GM18873 (cell line): ENCODE results near the gene COL25A1.

ENCODE experiments used
- ATAC-seq: cut with Tn5 transposase; IDR thresholded peaks from one replicate; pipeline ENCODE4 v1.9.1; 2021; ENCODE audit warnings: mild to moderate bottlenecking, moderate library complexity, moderate number of reproducible peaks; ENCODE audit not compliant: unreplicated experiment, low FRiP score

COL25A1 gene

GRCh38 chr4:108794136-108794535 is 508.3 kb downstream of the COL25A1 start:
- ATAC-seq = no peak

- no peak for ATAC-seq
These were observed 509.0 kb downstream of the COL25A1 start for GRCh38 chr4:108793415-108793814.

GRCh38 chr4:108788731-108789130 is 513.7 kb downstream of the COL25A1 start:
- ATAC-seq = no peak

GRCh38 chr4:108787724-108788123 is 514.7 kb downstream of the COL25A1 start:
- no peak for ATAC-seq

GRCh38 chr4:108787106-108787505 is 515.4 kb downstream of the COL25A1 start:
- no peak for ATAC-seq

- ATAC-seq = no peak
These were observed 516.1 kb downstream of the COL25A1 start for GRCh38 chr4:108786351-108786750.

- ATAC-seq = no peak
These were observed 518.6 kb downstream of the COL25A1 start for GRCh38 chr4:108783665-108784463.

- ATAC-seq = no peak
These were observed 522.5 kb downstream of the COL25A1 start for GRCh38 chr4:108779958-108780357.

- no peak for ATAC-seq
These were observed 525.1 kb downstream of the COL25A1 start for GRCh38 chr4:108777388-108777787.

GRCh38 chr4:108775921-108776320 is 526.5 kb downstream of the COL25A1 start:
- ATAC-seq = no peak

GRCh38 chr4:108774809-108775530 is 527.5 kb downstream of the COL25A1 start:
- ATAC-seq = no peak

- ATAC-seq = no peak
These were observed 530.1 kb downstream of the COL25A1 start for GRCh38 chr4:108772402-108772801.

GRCh38 chr4:108766058-108766457 is 536.4 kb downstream of the COL25A1 start:
- ATAC-seq = no peak

GRCh38 chr4:108763986-108764385 is 538.5 kb downstream of the COL25A1 start:
- ATAC-seq = no peak

GRCh38 chr4:108763226-108763593 is 539.2 kb downstream of the COL25A1 start:
- no peak for ATAC-seq

- no peak for ATAC-seq
These were observed 539.8 kb downstream of the COL25A1 start, which contains the start of gene ETNPPL for GRCh38 chr4:108762559-108763225. Gene ETNPPL, minus strand, starts transcription at chr4:108763053. Its CDS starts 155 bp downstream, at chr4:108762898.
